HCT116 (cell line): Measurements from ENCODE around the gene TTLL6. TPM values are rescaled to one million over a fixed set of nuclear protein-coding genes. Genes with fewer than 3 reads are reported as not detected.

Experiments
- ATAC-seq: fragments of 200-7000 bp; cut with Tn5 transposase; 2 replicates; pipeline ENCODE4 v1.9.1; 2020; ENCODE audit warnings: mild to moderate bottlenecking, moderate library complexity
- BruUV-seq: library from RNA; stranded (reverse); fragments of 400-500 nt; replicated peaks from 2 replicates; lab custom pipeline; 2021; lab: Mats Ljungman, UMichigan
- CTCF ChIA-PET: fragments of 300-600 bp; sonication (Branson Sonifier 250); formaldehyde crosslinking; loops from one replicate; lab custom pipeline; 2021; ENCODE audit warnings: antibody characterized with exemption; lab: Charles Lee
- POLR2A ChIA-PET: fragments of 300-600, 350-600 bp; sonication (Branson Sonifier 250); formaldehyde crosslinking; loops from one replicate; lab custom pipeline; 2021; ENCODE audit warnings: antibody characterized with exemption; lab: Charles Lee
- RAD21 ChIA-PET, 2 experiments: fragments of 300-600 bp; sonication (Branson Sonifier 250); formaldehyde crosslinking; loops; one replicate each; lab custom pipeline; 2023; ENCODE audit warnings: low total read pairs in 2 of 2; ENCODE audit not compliant: uncharacterized antibody in 2 of 2, unreplicated experiment in 2 of 2, low non-redundant PET in 1 of 2; lab: Charles Lee
- DNase-seq: peaks from one replicate; pipeline ENCODE4 v3.0.0-alpha.2; 2010; ENCODE audit warnings: low read depth, low spot score
- H2AFZ ChIP-seq: fragments of 200-600 bp; shearing (Covaris generic), sonication (generic); 2 replicates; pipeline ENCODE4 v1.6.1; 2017; ENCODE audit warnings: low read depth, mixed run types, mixed read lengths, antibody characterized with exemption, low read length; ENCODE audit not compliant: poor library complexity, severe bottlenecking
- H3K27ac ChIP-seq: 2 replicates; pipeline ENCODE4 v1.5.1; 2012; ENCODE audit warnings: low read depth, low read length
- H3K27me3 ChIP-seq: fragments of 200-600 bp; sonication (generic); 2 replicates; pipeline ENCODE4 v1.6.1; 2016; ENCODE audit warnings: mixed run types, low read length, mixed read lengths; ENCODE audit not compliant: insufficient read depth
- H3K36me3 ChIP-seq, 2 experiments: fragments of 200-500 bp in 1 of 2; fragments of 200-600 bp in 1 of 2; sonication (Bioruptor generic) in 1 of 2; sonication (generic) in 1 of 2; 2 replicates each; pipeline versions ENCODE4 v1.5.1 to v1.6.1; 2014 to 2016; ENCODE audit warnings: low read length in 2 of 2, inconsistent platforms in 1 of 2, mixed read lengths in 1 of 2, mixed run types in 1 of 2; ENCODE audit not compliant: insufficient read depth in 2 of 2, control insufficient read depth in 1 of 2
- H3K4me1 ChIP-seq, 2 experiments: fragments of 200-600 bp in 1 of 2; sonication (generic) in 1 of 2; 2 replicates each; pipeline versions ENCODE4 v1.5.1 to v1.6.1; 2012 to 2017; ENCODE audit warnings: low read length in 2 of 2, inconsistent platforms in 1 of 2, mild to moderate bottlenecking in 1 of 2, mixed read lengths in 1 of 2, mixed run types in 1 of 2, moderate library complexity in 1 of 2; ENCODE audit not compliant: insufficient read depth in 2 of 2, control insufficient read depth in 1 of 2
- H3K4me2 ChIP-seq: fragments of 200-600 bp; sonication (generic); 2 replicates; pipeline ENCODE4 v1.6.1; 2017; ENCODE audit warnings: mixed run types, low read length, mixed read lengths
- H3K4me3 ChIP-seq, 2 experiments: fragments of 200-600 bp in 1 of 2; sonication (generic) in 1 of 2; replicated peaks in 1 of 2; 2 replicates each; pipeline ENCODE4 v1.5.1; 2011 to 2016; ENCODE audit warnings: low read length in 2 of 2, control low read depth in 1 of 2, low read depth in 1 of 2, mild to moderate bottlenecking in 1 of 2, mixed read lengths in 1 of 2, mixed run types in 1 of 2
- H3K79me2 ChIP-seq: fragments of 200-600 bp; sonication (generic); 2 replicates; pipeline ENCODE4 v1.6.1; 2017; ENCODE audit warnings: mild to moderate bottlenecking, mixed run types, low read length, moderate library complexity, mixed read lengths; ENCODE audit not compliant: insufficient read depth
- H3K9ac ChIP-seq: fragments of 200-600 bp; sonication (generic); 2 replicates; pipeline ENCODE4 v1.6.1; 2016; ENCODE audit warnings: low read length, mixed read lengths
- H3K9me2 ChIP-seq: fragments of 200-600 bp; sonication (generic), shearing (Covaris generic); 2 replicates; pipeline ENCODE4 v1.6.1; 2017; ENCODE audit warnings: mixed run types, mild to moderate bottlenecking, moderate library complexity; ENCODE audit not compliant: insufficient read depth
- H3K9me3 ChIP-seq, 2 experiments: fragments of 200-500 bp in 1 of 2; fragments of 200-600 bp in 1 of 2; sonication (Bioruptor generic) in 1 of 2; sonication (generic) in 1 of 2; 2 replicates each; pipeline ENCODE4 v1.6.1; 2014 to 2017; ENCODE audit warnings: low read length in 2 of 2, mixed read lengths in 2 of 2, inconsistent platforms in 1 of 2, low read depth in 1 of 2, mild to moderate bottlenecking in 1 of 2, mixed run types in 1 of 2, moderate library complexity in 1 of 2; ENCODE audit not compliant: control insufficient read depth in 1 of 2, insufficient read depth in 1 of 2
- H4K20me1 ChIP-seq: fragments of 200-600 bp; sonication (generic), shearing (Covaris generic); 2 replicates; pipeline ENCODE4 v1.6.1; 2017; ENCODE audit warnings: mixed run types, mild to moderate bottlenecking, moderate library complexity; ENCODE audit not compliant: insufficient read depth
- ATF3 ChIP-seq: IDR thresholded peaks from 2 replicates; pipeline ENCODE4 v1.6.1; 2012
- CBX3 ChIP-seq: IDR thresholded peaks from 2 replicates; pipeline ENCODE4 v1.6.1; 2012; ENCODE audit warnings: low read depth
- CEBPB ChIP-seq: IDR thresholded peaks from 2 replicates; pipeline ENCODE4 v1.6.1; 2012; ENCODE audit warnings: low read depth
- CTCF ChIP-seq, 3 experiments: fragments of 200-600 bp in 1 of 3; sonication (generic) in 1 of 3; IDR thresholded peaks in 2 of 3; conservative IDR thresholded peaks in 1 of 3; 2 replicates each; pipeline ENCODE4 v1.5.1; 2012 to 2017; ENCODE audit warnings: low read depth in 2 of 3, low read length in 2 of 3, antibody characterized with exemption in 1 of 3, borderline replicate concordance in 1 of 3, control low read depth in 1 of 3, mild to moderate bottlenecking in 1 of 3, mixed read lengths in 1 of 3, mixed run types in 1 of 3, moderate library complexity in 1 of 3; ENCODE audit not compliant: insufficient read depth in 1 of 3
- ELF1 ChIP-seq: IDR thresholded peaks from 2 replicates; pipeline ENCODE4 v1.6.1; 2012; ENCODE audit warnings: low read depth, borderline replicate concordance
- EZH2 ChIP-seq: fragments of 200-600 bp; sonication (generic); IDR thresholded peaks from 2 replicates; pipeline ENCODE4 v1.6.1; 2017; ENCODE audit warnings: antibody characterized with exemption, mixed run types
- EZH2phosphoT487 ChIP-seq: fragments of 200-600 bp; IDR thresholded peaks from 2 replicates; pipeline ENCODE4 v1.6.1; 2018; ENCODE audit warnings: antibody characterized with exemption, borderline replicate concordance
- FOSL1 ChIP-seq: IDR thresholded peaks from 2 replicates; pipeline ENCODE4 v1.6.1; 2012; ENCODE audit warnings: low read depth
- JUND ChIP-seq: IDR thresholded peaks from 2 replicates; pipeline ENCODE4 v1.6.1; 2012
- POLR2A ChIP-seq: IDR thresholded peaks from 2 replicates; pipeline ENCODE4 v1.7.0; 2011; ENCODE audit warnings: borderline replicate concordance; ENCODE audit not compliant: insufficient read depth, insufficient read length; ENCODE audit errors: extremely low read depth
- POLR2AphosphoS5 ChIP-seq: IDR thresholded peaks from 2 replicates; pipeline ENCODE4 v1.6.1; 2011; ENCODE audit warnings: mild to moderate bottlenecking, low read depth, low read length, moderate library complexity
- REST ChIP-seq: IDR thresholded peaks from 2 replicates; pipeline ENCODE4 v1.6.1; 2012; ENCODE audit warnings: low read depth
- SIN3A ChIP-seq: IDR thresholded peaks from 2 replicates; pipeline ENCODE4 v1.6.1; 2012; ENCODE audit warnings: low read depth
- SP1 ChIP-seq: IDR thresholded peaks from 2 replicates; pipeline ENCODE4 v1.6.1; 2012; ENCODE audit warnings: low read depth
- TCF7L2 ChIP-seq: IDR thresholded peaks from 2 replicates; pipeline ENCODE4 v1.7.0; 2011; ENCODE audit warnings: borderline replicate concordance, inconsistent platforms; ENCODE audit not compliant: insufficient read depth, insufficient read length; ENCODE audit errors: extremely low read depth
- YY1 ChIP-seq: IDR thresholded peaks from 2 replicates; pipeline ENCODE4 v1.6.1; 2011; ENCODE audit warnings: low read length, low read depth, moderate library complexity, mild to moderate bottlenecking; ENCODE audit not compliant: insufficient replicate concordance; ENCODE audit errors: extremely low read depth
- ZBTB33 ChIP-seq: IDR thresholded peaks from 2 replicates; pipeline ENCODE4 v1.6.1; 2011; ENCODE audit warnings: mild to moderate bottlenecking, low read length, moderate library complexity; ENCODE audit not compliant: insufficient replicate concordance; ENCODE audit errors: extremely low read depth
- ZFX ChIP-seq: fragments of 450-650 bp; IDR thresholded peaks from 2 replicates; pipeline ENCODE4 v1.6.1; 2017
- ZNF274 ChIP-seq: fragments of 200-500 bp; sonication (Bioruptor generic); IDR thresholded peaks from 2 replicates; pipeline ENCODE4 v1.6.1; 2014; ENCODE audit warnings: mild to moderate bottlenecking, low read depth, low read length, inconsistent platforms
- intact Hi-C: fragments of 100-400 bp; cut with micrococcal nuclease; formaldehyde crosslinking; loops from 2 replicates; pipeline ENCODE4 v1.10.0; 2022
- total RNA-seq: library from RNA; stranded (reverse); gene quantifications from one replicate; pipeline ENCODE4 v1.2.1, GENCODE V29; 2021; ENCODE audit not compliant: unreplicated experiment

Gene TTLL6
- total RNA-seq, 1 experiment from 2014 or later: 0.79 TPM

GRCh38 chr17:48730240-48730550, 86.8 kb downstream of the TTLL6 start:
- BruUV-seq: no TSS peak
- Histone ChIP-seq H3K27ac (no peak overlapping the region), H3K36me3 (no peaks in the 10 kb centered on the region), H4K20me1 (no peaks in the 10 kb centered on the region), H3K9me3 (no peaks in the 10 kb centered on the region), H3K9ac (no peak overlapping the region), H3K4me2 (no peak overlapping the region), H3K9me2 (no peaks in the 10 kb centered on the region), H3K4me3 (no peak overlapping the region), H3K4me1 (peaks cover 5 to 18% of the 10 kb centered on the region in 2 experiments; a peak in 3 of 4 replicates), H3K27me3 (peaks cover 14% of the 10 kb centered on the region; the same call in 1 of the 2 replicates), H3K79me2 (no peaks in the 10 kb centered on the region), H2AFZ (no peak overlapping the region)
- ATAC-seq (no peak), DNase-seq (no peak)
- POLR2A ChIA-PET: no interaction called here
- no peak for TF ChIP-seq ZBTB33
- TF ChIP-seq ZFX: no peak
- no peak for TF ChIP-seq POLR2A
- no peak for TF ChIP-seq CTCF (IDR thresholded peaks at IDR 0.05 in 2 of 3, conservative IDR thresholded peaks at IDR 0.05 in 1 of 3; ENCODE audit: borderline replicate concordance in 1 of 3, insufficient read depth in 1 of 3, low read depth in 2 of 3, low read length in 2 of 3)
- no peak for TF ChIP-seq ATF3
- no peak for TF ChIP-seq CBX3
- no peak for TF ChIP-seq ZNF274
- no peak for TF ChIP-seq SP1
- TF ChIP-seq YY1: no peak
- no peak for TF ChIP-seq JUND
- no peak for TF ChIP-seq SIN3A
- no peak for TF ChIP-seq POLR2AphosphoS5
- TF ChIP-seq CEBPB: no peak
- TF ChIP-seq EZH2: no peak
- no peak for TF ChIP-seq FOSL1
- no peak for TF ChIP-seq REST
- no peak for TF ChIP-seq ELF1
- TF ChIP-seq EZH2phosphoT487: no peak
- TF ChIP-seq TCF7L2: no peak
- intact Hi-C loops: no loop called here
- CTCF ChIA-PET: interaction anchor here (1.6 kb wide), 1 partner anchor 302 kb away, joined by 4 read pairs; no protein-coding TSS in a partner anchor
- RAD21 ChIA-PET: no interaction called here
